Gastroesophageal sphincter (tissue), 3 donors: ENCODE results near the gene CDC42BPB.

Experiments
- CTCF ChIP-seq, 4 experiments: fragments of 200-600 bp in 2 of 4; fragments of 450-650 bp in 2 of 4; sonication (generic) in 1 of 4; IDR thresholded peaks; one replicate each; pipeline ENCODE4 v1.5.1; 2017 to 2019; ENCODE audit warnings: antibody characterized with exemption in 4 of 4, mild to moderate bottlenecking in 2 of 4, moderate library complexity in 2 of 4
- POLR2A ChIP-seq, 2 donors: fragments of 450-650 bp; IDR thresholded peaks; one replicate each; pipeline ENCODE4 v1.6.1; 2017; ENCODE audit warnings: antibody characterized with exemption in 2 of 2, mild to moderate bottlenecking in 2 of 2, moderate library complexity in 1 of 2

GRCh38 chr14:102897299-102898027 lies 159.9 kb downstream of the CDC42BPB start:
- TF ChIP-seq CTCF (IDR thresholded peaks at IDR 0.05) (no peak), POLR2A (IDR thresholded peaks at IDR 0.05) (no peak)
